GM18867 (cell line): ENCODE data around the gene PTH2.
"Not testable (repeated sequence)": the region's sequence is repeated elsewhere in the genome, so short reads cannot be mapped to it uniquely, and the experiment has no call there.

Experiments
- ATAC-seq: cut with Tn5 transposase; IDR thresholded peaks from one replicate; pipeline ENCODE4 v1.9.1; 2021; ENCODE audit warnings: mild to moderate bottlenecking, moderate library complexity; ENCODE audit not compliant: unreplicated experiment

Gene PTH2

DNA sequence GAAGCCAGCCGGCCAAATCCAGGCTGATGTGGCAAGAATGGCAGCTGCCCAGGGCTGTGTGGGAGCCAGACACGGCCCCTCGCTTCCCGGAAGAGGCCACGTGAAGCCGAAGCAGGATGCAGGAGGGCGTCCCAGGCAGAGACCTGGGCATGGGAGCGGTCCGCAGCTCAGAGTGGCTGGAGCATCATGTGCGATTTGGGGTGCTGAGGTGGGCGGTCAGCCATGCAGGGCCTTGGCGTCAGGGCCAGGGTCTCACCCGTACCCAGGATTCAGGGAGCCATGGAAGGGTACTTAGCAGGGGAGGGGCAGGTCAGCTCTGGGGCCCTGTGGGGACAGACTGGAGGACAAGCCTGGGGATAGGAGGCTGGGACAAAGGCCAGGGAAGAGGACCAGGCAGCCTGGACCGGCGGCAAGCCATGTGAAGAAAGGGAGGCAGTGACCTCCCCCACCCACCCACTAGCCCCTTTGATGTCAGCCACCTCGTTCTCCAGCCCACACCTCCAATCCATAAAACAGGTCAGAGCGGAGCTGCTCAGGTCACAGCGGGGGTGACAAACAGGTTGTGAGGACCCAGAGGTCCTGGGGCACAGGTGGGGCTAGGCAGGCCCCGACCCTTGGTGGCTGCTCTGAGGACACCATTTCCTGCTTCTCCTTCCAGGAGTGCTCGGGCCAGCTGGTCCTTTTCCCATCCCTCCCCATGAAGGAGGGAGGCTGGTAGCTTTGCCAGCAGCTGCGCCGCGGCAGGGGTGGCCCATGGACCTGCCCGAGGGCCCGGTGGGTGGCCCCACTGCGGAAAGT lies 32.9 kb downstream of the PTH2 start:
- no peak for ATAC-seq

DNA sequence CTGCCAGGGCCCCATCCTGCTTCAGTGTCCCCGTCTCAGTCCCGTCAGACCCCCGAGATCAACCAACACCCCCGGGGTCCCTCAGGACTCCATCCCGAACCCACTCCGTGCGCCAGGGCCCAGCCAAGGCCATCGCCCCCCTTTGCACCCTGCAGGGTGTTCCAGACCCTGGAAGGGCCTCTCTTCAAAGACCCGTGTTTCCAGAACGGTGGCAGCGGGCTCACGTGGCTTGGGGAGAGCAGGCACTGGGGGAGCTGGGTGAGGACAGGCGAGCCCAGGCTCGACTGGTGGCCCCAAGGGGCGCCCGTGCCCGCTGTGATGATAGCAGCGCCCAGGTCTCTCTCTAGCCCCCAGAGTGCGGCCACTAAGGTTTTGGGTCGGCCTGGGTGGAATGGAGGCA lies 33.8 kb downstream of the PTH2 start:
- no peak for ATAC-seq

GRCh38 chr19:49387936-49388372 lies 35.3 kb downstream of the PTH2 start, which contains the start of gene KASH5:
TSS of gene KASH5 (plus strand) at chr19:49388249. CDS start at chr19:49390884, 2,635 bp downstream.
- ATAC-seq, result no peak

- ATAC-seq, result no peak
Observed at GRCh38 chr19:49383599-49383998, 39.6 kb downstream of the PTH2 start.

- ATAC-seq, result no peak
Observed at GRCh38 chr19:49382639-49383038, 40.6 kb downstream of the PTH2 start.

DNA sequence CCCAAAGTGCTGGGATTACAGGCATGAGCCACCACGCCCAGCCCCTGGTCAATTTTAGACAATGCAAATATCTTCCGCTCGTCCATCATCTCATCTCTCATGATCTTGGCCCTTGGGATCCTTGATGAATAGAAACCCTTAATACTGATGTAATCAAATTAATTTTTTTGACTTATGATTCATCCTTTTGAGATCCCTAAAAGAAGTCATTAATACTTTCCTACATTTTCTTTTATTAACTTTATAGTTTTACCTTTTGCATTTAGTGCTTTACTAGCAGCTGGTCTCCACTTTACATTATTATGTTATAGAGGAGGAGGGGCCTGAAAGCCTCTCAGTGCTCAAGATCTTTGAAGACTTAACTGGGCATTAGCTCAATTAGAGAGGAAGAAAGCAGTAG lies 42.9 kb downstream of the PTH2 start:
- ATAC-seq, result no peak

DNA sequence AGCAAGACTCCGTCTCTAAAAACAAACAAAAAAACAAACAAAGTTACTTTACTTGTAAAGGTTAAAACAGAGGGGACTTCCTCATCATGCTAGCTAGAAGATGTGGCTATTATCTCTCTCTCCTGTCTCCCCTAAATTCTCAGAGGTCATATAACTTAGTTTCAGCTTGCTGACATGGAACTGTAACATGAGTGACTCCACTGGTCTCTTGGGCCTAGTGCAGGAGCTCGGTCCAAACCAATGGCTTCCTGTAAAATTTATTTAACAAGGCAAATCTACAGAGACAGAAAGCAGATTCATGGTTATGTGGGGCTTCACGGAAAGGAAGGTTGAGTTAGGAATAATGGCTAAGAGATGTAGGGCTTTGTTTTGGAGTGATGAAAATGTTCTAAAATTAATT lies 44.7 kb downstream of the PTH2 start:
- no peak for ATAC-seq

DNA sequence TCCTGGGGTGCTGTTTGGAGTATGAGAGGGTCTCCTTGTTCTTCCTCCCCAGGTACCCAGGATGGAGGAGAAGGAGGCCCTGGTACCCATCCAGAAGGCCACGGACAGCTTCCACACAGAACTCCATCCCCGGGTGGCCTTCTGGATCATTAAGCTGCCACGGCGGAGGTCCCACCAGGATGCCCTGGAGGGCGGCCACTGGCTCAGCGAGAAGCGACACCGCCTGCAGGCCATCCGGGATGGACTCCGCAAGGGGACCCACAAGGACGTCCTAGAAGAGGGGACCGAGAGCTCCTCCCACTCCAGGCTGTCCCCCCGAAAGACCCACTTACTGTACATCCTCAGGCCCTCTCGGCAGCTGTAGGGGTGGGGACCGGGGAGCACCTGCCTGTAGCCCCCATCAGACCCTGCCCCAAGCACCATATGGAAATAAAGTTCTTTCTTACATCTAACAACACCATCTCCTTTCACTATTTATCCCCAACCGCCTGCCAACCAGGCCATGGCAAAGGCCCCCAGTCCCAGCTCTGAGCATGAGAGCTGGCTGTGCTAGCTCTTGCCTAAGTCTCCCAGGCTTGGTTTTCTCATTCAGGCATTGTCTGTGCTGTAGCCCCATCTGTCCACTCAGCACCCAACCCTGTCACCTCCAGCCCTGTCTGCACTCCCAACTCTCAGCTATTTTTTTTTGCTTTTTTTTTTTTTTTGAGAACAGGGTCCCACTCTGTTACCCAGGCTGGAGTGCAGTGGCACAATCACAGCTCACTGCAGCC lies 48.4 kb downstream of the PTH2 start:
- ATAC-seq, result no peak

DNA sequence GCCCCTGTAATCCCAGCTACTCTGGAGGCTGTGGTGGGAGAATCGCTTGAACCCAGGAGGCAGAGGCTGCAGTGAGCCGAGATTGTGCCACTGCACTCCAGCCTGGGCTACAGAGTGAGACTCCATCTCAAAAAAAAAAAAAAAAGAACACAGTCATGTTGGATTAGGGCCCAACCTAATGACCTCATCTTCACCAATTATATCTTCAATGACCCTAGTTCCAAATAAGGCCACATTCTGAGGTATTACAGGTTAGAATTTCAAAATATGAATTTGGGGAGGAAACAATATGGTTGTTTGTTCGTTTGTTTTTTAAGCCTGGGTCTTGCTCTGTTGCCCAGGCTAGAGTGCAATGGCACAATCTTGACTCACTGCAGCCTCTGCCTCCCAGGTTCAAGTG lies 50.1 kb downstream of the PTH2 start:
- not testable (repeated sequence) for ATAC-seq
